Transverse colon (tissue), 4 donors: ENCODE results near the gene NOC4L. TPM values are rescaled to one million over a fixed set of nuclear protein-coding genes. Genes with fewer than 3 reads are reported as not detected.

ENCODE experiments used
- DNase-seq: peaks from one replicate; pipeline ENCODE4 v3.0.0-alpha.2; 2019
- H3K27ac ChIP-seq, 4 donors: fragments of 200-600 bp; sonication (generic); 2 replicates each; pipeline ENCODE4 v1.5.1; 2016 to 2018; ENCODE audit warnings: inconsistent platforms in 4 of 4
- H3K27me3 ChIP-seq: fragments of 200-600 bp; sonication (generic); 2 replicates; pipeline ENCODE4 v1.5.1; 2017; ENCODE audit warnings: inconsistent platforms
- H3K36me3 ChIP-seq, 4 donors: fragments of 200-600 bp; sonication (generic); 2 replicates each; pipeline ENCODE4 v1.5.1; 2017 to 2019; ENCODE audit warnings: inconsistent platforms in 4 of 4
- H3K4me1 ChIP-seq, 4 donors: fragments of 200-600 bp; sonication (generic); 2 replicates each; pipeline ENCODE4 v1.5.1; 2017 to 2020; ENCODE audit warnings: inconsistent platforms in 4 of 4
- H3K4me3 ChIP-seq, 4 donors: fragments of 200-600 bp; sonication (generic); 1 replicate in 1 of 4; 2 replicates in 3 of 4; pipeline versions ENCODE4 v1.5.1 to v1.6.1; 2017 to 2019; ENCODE audit warnings: inconsistent platforms in 4 of 4
- H3K9me3 ChIP-seq, 2 donors: fragments of 200-600 bp; sonication (generic); 2 replicates each; pipeline ENCODE4 v1.5.1; 2017 to 2019; ENCODE audit warnings: inconsistent platforms in 2 of 2
- CTCF ChIP-seq, 5 experiments: fragments of 200-600 bp in 3 of 5; fragments of 450-650 bp in 2 of 5; sonication (generic) in 3 of 5; IDR thresholded peaks; 1 replicate in 2 of 5; 2 replicates in 3 of 5; pipeline ENCODE4 v1.5.1; 2016 to 2017; ENCODE audit warnings: antibody characterized with exemption in 5 of 5, inconsistent platforms in 3 of 5, mild to moderate bottlenecking in 2 of 5, moderate library complexity in 1 of 5
- EP300 ChIP-seq: sonication (generic); formaldehyde crosslinking; IDR thresholded peaks from one replicate; pipeline ENCODE4 v1.6.1; 2017; ENCODE audit warnings: antibody characterized with exemption, low read depth
- POLR2A ChIP-seq: fragments of 450-650 bp; IDR thresholded peaks from one replicate; pipeline ENCODE4 v1.6.1; 2016; ENCODE audit warnings: antibody characterized with exemption, mild to moderate bottlenecking, moderate library complexity
- POLR2AphosphoS5 ChIP-seq, 3 donors: sonication (generic); formaldehyde crosslinking; IDR thresholded peaks; one replicate each; pipeline ENCODE4 v1.6.1; 2016; ENCODE audit warnings: antibody characterized with exemption in 3 of 3
- WGBS, 2 donors: methylation state at CpG; one replicate each; pipeline ENCODE4 v1.1.5; 2018; ENCODE audit warnings: low coverage in 1 of 2; 5-methylcytosine and 5-hydroxymethylcytosine counted together
- in situ Hi-C, 4 donors: fragments of 200-750 bp; cut with MboI; loops; one replicate each; pipeline versions ENCODE4 v1.15.0 to v1.15.1; 2017; ENCODE audit warnings: low sequenced_read_pairs in 3 of 4, low pct_ligation_motif_present in 1 of 4, low pct_unique_long_range_greater_than_20kb in 1 of 4
- intact Hi-C: fragments of 100-400 bp; cut with DNase I; formaldehyde crosslinking; loops from one replicate; pipeline ENCODE4 v1.15.1; 2023; ENCODE audit warnings: low total_unique reads
- total RNA-seq, 4 donors: library from RNA; depleted of rRNA; stranded (reverse); fragments of >200 nt; gene quantifications; one replicate each; pipeline ENCODE4 v1.1.0, GENCODE V29; 2016

The NOC4L gene
- total RNA-seq, 4 donors from 2014 or later = 5.2 to 12.6 (median 9.9) TPM

DNA sequence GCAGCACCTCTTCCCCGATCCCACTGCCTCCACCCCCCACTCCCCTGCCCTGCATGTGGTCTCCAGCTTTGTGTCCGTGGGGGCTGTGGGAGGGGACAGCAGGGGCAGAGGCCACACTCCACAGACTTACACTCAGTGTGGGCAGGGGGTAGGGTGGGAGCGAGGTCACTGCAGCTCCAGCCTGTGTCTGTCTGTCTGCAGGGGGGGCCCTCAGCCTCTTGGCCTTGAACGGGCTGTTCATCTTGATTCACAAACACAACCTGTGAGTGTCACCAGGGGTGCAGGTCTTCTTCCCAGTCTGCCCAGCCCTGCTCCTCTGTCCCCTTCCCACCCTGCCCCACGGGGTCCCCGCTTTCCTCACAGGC, 6.5 kb downstream of the NOC4L start:
- Histone ChIP-seq H3K4me1 (peaks cover 0 to 9% (median 8%) of the 10 kb centered on the region in 4 donors), H3K4me3 (no peak overlapping the region), H3K27me3 (no peaks in the 10 kb centered on the region), H3K36me3 (peaks cover 0 to 5% (median 0%) of the 10 kb centered on the region in 4 donors), H3K9me3 (no peaks in the 10 kb centered on the region), H3K27ac (no peak overlapping the region)
- TF ChIP-seq EP300 (no peak), CTCF (IDR thresholded peaks at IDR 0.05) (no peak), POLR2A (no peak), POLR2AphosphoS5 (IDR thresholded peaks at IDR 0.05) (no peak)
- WGBS, 2 donors = 87% methylated on average over 6 of the region's 6 CpGs; no CpG with 5 or more reads in 1 of the 2 donors
- in situ Hi-C loops (no loop called here), intact Hi-C loops (loop anchor here (10.0 kb wide), 1 partner anchor 224 kb away; no protein-coding TSS in a partner anchor)
- peak; percentile 4 for DNase-seq

DNA sequence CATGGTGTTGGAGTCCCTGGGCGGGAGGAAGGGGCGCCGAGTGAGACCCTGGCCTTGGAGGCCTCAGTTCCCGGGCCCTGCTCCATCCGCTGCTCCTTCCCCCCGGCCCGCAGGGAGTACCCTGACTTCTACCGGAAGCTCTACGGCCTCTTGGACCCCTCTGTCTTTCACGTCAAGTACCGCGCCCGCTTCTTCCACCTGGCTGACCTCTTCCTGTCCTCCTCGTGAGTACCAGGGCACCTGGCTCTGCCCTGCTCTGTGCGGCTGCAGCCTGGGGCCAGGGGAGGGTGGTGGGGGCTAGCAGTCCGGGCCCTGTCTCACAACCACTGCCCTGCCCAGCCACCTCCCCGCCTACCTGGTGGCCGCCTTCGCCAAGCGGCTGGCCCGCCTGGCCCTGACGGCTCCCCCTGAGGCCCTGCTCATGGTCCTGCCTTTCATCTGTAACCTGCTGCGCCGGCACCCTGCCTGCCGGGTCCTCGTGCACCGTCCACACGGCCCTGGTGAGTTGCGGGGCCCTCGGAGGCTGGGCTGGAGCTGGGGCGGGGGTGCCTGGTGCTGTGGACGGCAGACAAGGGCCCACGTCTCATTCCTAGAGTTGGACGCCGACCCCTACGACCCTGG, 7.0 kb downstream of the NOC4L start:
- no peaks in the 10 kb centered on the region for H3K9me3 ChIP-seq
- H3K4me3 ChIP-seq = no peak overlapping the region
- H3K27me3 ChIP-seq = no peaks in the 10 kb centered on the region
- H3K27ac ChIP-seq = no peak overlapping the region
- TF ChIP-seq POLR2AphosphoS5 (IDR thresholded peaks at IDR 0.05) (no peak), POLR2A (no peak), CTCF (IDR thresholded peaks at IDR 0.05) (no peak), EP300 (no peak)
- WGBS, 2 donors = 97% methylated on average over 28 of the region's 36 CpGs; no CpG with 5 or more reads in 1 of the 2 donors
- intact Hi-C loops = loop anchor here (10.0 kb wide), 1 partner anchor 224 kb away; no protein-coding TSS in a partner anchor
- in situ Hi-C loops = no loop called here
- peaks cover 0 to 9% (median 7%) of the 10 kb centered on the region in 4 donors for H3K4me1 ChIP-seq
- peak; percentile 6 for DNase-seq
- peaks cover 0 to 5% (median 0%) of the 10 kb centered on the region in 4 donors for H3K36me3 ChIP-seq

GRCh38 chr12:132151766-132152410, 7.6 kb downstream of the NOC4L start:
- peaks cover 0 to 9% (median 7%) of the 10 kb centered on the region in 4 donors for H3K4me1 ChIP-seq
- no peaks in the 10 kb centered on the region for H3K27me3 ChIP-seq
- H3K27ac ChIP-seq = no peak overlapping the region
- in situ Hi-C loops = no loop called here
- no peak for DNase-seq
- H3K36me3 ChIP-seq = peaks cover 0 to 5% (median 0%) of the 10 kb centered on the region in 4 donors
- H3K9me3 ChIP-seq = no peaks in the 10 kb centered on the region
- no peak overlapping the region for H3K4me3 ChIP-seq
- intact Hi-C loops = loop anchor here (10.0 kb wide), 1 partner anchor 223 kb away; no protein-coding TSS in a partner anchor
- no peak for TF ChIP-seq POLR2A
- TF ChIP-seq EP300 = no peak
- no peak for TF ChIP-seq POLR2AphosphoS5 (IDR thresholded peaks at IDR 0.05)
- TF ChIP-seq CTCF (IDR thresholded peaks at IDR 0.05) = no peak
- 96% methylated on average over 27 of the region's 32 CpGs; no CpG with 5 or more reads in 1 of the 2 donors for WGBS, 2 donors

DNA sequence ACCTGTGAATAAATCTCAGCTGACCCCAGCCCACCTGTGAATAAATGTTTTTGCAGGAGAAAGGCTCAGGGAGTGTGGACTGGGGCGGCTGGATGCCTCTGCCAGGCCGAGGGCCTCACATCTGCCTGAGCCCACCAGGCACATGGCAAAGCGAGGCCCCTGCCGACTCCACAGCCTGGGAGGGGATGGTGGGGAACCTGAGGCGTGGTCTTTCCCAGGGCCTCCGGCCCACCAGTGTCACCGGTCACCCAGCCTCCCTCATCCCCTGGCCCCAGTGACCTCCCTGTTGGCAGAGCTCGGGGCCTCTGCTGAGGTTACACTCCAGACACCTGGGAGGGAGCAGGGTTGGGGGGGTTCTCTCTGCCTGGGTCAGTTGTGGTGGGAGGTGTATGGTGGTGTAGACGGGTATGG, 8.2 kb downstream of the NOC4L start:
- Histone ChIP-seq H3K27me3 (no peaks in the 10 kb centered on the region), H3K9me3 (no peaks in the 10 kb centered on the region), H3K36me3 (peaks cover 0 to 5% (median 0%) of the 10 kb centered on the region in 4 donors), H3K4me1 (peaks cover 0 to 9% (median 7%) of the 10 kb centered on the region in 4 donors), H3K4me3 (no peak overlapping the region), H3K27ac (no peak overlapping the region)
- DNase-seq = no peak
- 88 to 100% methylated on average over 1 to 3 of the region's 9 CpGs for WGBS, 2 donors
- intact Hi-C loops (loop anchor here (10.0 kb wide), 1 partner anchor 222 kb away; no protein-coding TSS in a partner anchor), in situ Hi-C loops (no loop called here)
- TF ChIP-seq CTCF (IDR thresholded peaks at IDR 0.05) (no peak), POLR2A (no peak), POLR2AphosphoS5 (IDR thresholded peaks at IDR 0.05) (no peak)
